GM19023 (cell line): Measurements from ENCODE around the gene JTB.
A peak's percentile ranks its signal among the peaks of the same experiment; 100 is the strongest.
"Not testable (repeated sequence)": the region's sequence is repeated elsewhere in the genome, so short reads cannot be mapped to it uniquely, and the experiment has no call there.

ENCODE experiments used
- ATAC-seq: cut with Tn5 transposase; IDR thresholded peaks from one replicate; pipeline ENCODE4 v1.9.1; 2021; ENCODE audit warnings: mild to moderate bottlenecking, moderate library complexity; ENCODE audit not compliant: unreplicated experiment

JTB gene

GRCh38 chr1:153979091-153979490, 1.6 kb upstream of the JTB start:
- not testable (repeated sequence) for ATAC-seq

- ATAC-seq, result no peak
Observed at GRCh38 chr1:153978274-153978909, 918 bp upstream of the JTB start.

- ATAC-seq, result no peak
Observed at GRCh38 chr1:153976819-153977249, 640 bp downstream of the JTB start.

- ATAC-seq, result no peak
Observed at GRCh38 chr1:153973525-153973924, 3.9 kb downstream of the JTB start.

GRCh38 chr1:153973071-153973470, 4.4 kb downstream of the JTB start:
- ATAC-seq, result no peak

GRCh38 chr1:153970346-153970745, 7.1 kb downstream of the JTB start:
- ATAC-seq, result no peak

- ATAC-seq, result no peak
Observed at GRCh38 chr1:153968972-153969371, 8.5 kb downstream of the JTB start.

GRCh38 chr1:153968408-153968807, 9.1 kb downstream of the JTB start:
- ATAC-seq, result no peak

- ATAC-seq, result no peak
Observed at GRCh38 chr1:153968000-153968363, 9.5 kb downstream of the JTB start.

GRCh38 chr1:153967107-153967999, 10.1 kb downstream of the JTB start, which contains the start of gene CREB3L4:
CREB3L4 (plus strand) TSS chr1:153967902; CDS start chr1:153968526, 624 bp downstream.
- ATAC-seq, result peak; percentile 71

GRCh38 chr1:153963850-153964331, 13.6 kb downstream of the JTB start:
- ATAC-seq, result peak; percentile 1

- peak; percentile 54 for ATAC-seq
Observed at GRCh38 chr1:153963030-153963849, 14.2 kb downstream of the JTB start, which contains the start of gene SLC39A1. SLC39A1 (minus strand) TSS chr1:153963537; CDS start chr1:153962715, 822 bp downstream.

- ATAC-seq, result no peak
Observed at GRCh38 chr1:153962088-153963029, 15.1 kb downstream of the JTB start.

GRCh38 chr1:153961421-153961820, 16.1 kb downstream of the JTB start:
- ATAC-seq, result no peak

- no peak for ATAC-seq
Observed at GRCh38 chr1:153960206-153960605, 17.3 kb downstream of the JTB start.

GRCh38 chr1:153959454-153959853, 18.0 kb downstream of the JTB start:
- no peak for ATAC-seq

GRCh38 chr1:153958961-153959260, 18.6 kb downstream of the JTB start:
- ATAC-seq, result no peak

- peak; percentile 78 for ATAC-seq
Observed at GRCh38 chr1:153958111-153958960, 19.1 kb downstream of the JTB start, which contains the start of gene CRTC2. CRTC2 (minus strand) TSS chr1:153958612; CDS start chr1:153958497, 115 bp downstream.

GRCh38 chr1:153957744-153958110, 19.7 kb downstream of the JTB start:
- ATAC-seq, result peak; percentile 5
